CD4-positive, alpha-beta T cell treated with Interleukin-15 for 1 hour (primary cell): ENCODE measurements around the gene ZSWIM8.
A peak's percentile ranks its signal among the peaks of the same experiment; 100 is the strongest.

Source experiments
- DNase-seq: peaks from one replicate; pipeline ENCODE4 v3.0.0-alpha.2; 2020

ZSWIM8 gene

GRCh38 chr10:73797324-73798025 lies 12.1 kb downstream of the ZSWIM8 start:
- no peak for DNase-seq

- no peak for DNase-seq
Observed at GRCh38 chr10:73798087-73798486, 12.7 kb downstream of the ZSWIM8 start.

GRCh38 chr10:73798927-73799560 lies 13.6 kb downstream of the ZSWIM8 start:
- no peak for DNase-seq

GRCh38 chr10:73799899-73800559 lies 14.6 kb downstream of the ZSWIM8 start:
- DNase-seq: no peak

- no peak for DNase-seq
Observed at GRCh38 chr10:73800560-73801252, 15.3 kb downstream of the ZSWIM8 start.

GRCh38 chr10:73801253-73801590 lies 15.8 kb downstream of the ZSWIM8 start:
- no peak for DNase-seq

GRCh38 chr10:73802276-73802991 lies 17.0 kb downstream of the ZSWIM8 start:
- DNase-seq: no peak

GRCh38 chr10:73803680-73804286 lies 18.4 kb downstream of the ZSWIM8 start:
- DNase-seq: no peak

GRCh38 chr10:73806176-73806950 lies 21.0 kb downstream of the ZSWIM8 start:
- DNase-seq: no peak

- DNase-seq: no peak
Observed at GRCh38 chr10:73807471-73807870, 22.1 kb downstream of the ZSWIM8 start.

GRCh38 chr10:73808021-73808815 lies 22.8 kb downstream of the ZSWIM8 start:
- no peak for DNase-seq

GRCh38 chr10:73809061-73809818 lies 23.8 kb downstream of the ZSWIM8 start:
- DNase-seq: no peak

GRCh38 chr10:73810358-73810734 lies 24.9 kb downstream of the ZSWIM8 start:
- DNase-seq: no peak

GRCh38 chr10:73810735-73811465 lies 25.5 kb downstream of the ZSWIM8 start:
- peak; percentile 65 for DNase-seq

GRCh38 chr10:73812657-73813056 lies 27.3 kb downstream of the ZSWIM8 start:
- DNase-seq: no peak

- no peak for DNase-seq
Observed at GRCh38 chr10:73813333-73813732, 27.9 kb downstream of the ZSWIM8 start.

GRCh38 chr10:73814276-73814895 lies 29.0 kb downstream of the ZSWIM8 start:
- DNase-seq: no peak

- DNase-seq: no peak
Observed at GRCh38 chr10:73814896-73815718, 29.7 kb downstream of the ZSWIM8 start.
